Measurements from ENCODE around the gene RPL37.

DNA sequence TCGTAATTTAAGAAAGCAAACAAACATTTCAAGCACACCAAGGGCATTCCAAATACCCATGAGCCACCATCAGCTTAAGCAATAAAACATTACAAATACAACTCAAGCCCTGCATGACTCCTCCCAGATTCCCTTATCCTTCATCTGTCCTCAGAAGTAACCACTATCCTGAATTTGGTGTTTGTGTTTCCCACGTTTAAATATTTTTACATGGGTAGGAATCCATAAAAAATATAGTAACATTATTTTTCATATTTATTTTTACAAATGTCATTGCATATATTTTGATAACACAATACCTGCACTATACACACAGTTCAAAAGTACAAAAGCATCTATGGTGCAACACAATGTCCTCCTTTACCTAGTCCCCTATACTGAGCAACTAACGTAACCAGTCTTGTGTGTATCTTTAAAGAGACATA is 43.3 kb downstream of the RPL37 start:
- TF ChIP-seq, protein P1, sequence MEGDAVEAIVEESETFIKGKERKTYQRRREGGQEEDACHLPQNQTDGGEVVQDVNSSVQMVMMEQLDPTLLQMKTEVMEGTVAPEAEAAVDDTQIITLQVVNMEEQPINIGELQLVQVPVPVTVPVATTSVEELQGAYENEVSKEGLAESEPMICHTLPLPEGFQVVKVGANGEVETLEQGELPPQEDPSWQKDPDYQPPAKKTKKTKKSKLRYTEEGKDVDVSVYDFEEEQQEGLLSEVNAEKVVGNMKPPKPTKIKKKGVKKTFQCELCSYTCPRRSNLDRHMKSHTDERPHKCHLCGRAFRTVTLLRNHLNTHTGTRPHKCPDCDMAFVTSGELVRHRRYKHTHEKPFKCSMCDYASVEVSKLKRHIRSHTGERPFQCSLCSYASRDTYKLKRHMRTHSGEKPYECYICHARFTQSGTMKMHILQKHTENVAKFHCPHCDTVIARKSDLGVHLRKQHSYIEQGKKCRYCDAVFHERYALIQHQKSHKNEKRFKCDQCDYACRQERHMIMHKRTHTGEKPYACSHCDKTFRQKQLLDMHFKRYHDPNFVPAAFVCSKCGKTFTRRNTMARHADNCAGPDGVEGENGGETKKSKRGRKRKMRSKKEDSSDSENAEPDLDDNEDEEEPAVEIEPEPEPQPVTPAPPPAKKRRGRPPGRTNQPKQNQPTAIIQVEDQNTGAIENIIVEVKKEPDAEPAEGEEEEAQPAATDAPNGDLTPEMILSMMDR (IDR thresholded peaks at IDR 0.05; ENCODE audit: insufficient read depth, low read length, poor library complexity, severe bottlenecking) = no peak
- no peak for TF ChIP-seq EZH2phosphoT487 (conservative IDR thresholded peaks at IDR 0.05; ENCODE audit: low read length)

Measured in SU-DHL-6 (cell line).